Inferior parietal cortex (tissue), 1 donor: Measurements from ENCODE around the gene ZNF763.
"Not testable (repeated sequence)": the region's sequence is repeated elsewhere in the genome, so short reads cannot be mapped to it uniquely, and the experiment has no call there.

Source experiments
- DNase-seq: peaks from one replicate; pipeline ENCODE4 v3.0.0-alpha.2; 2016; ENCODE audit errors: extremely low spot score

The ZNF763 gene

GRCh38 chr19:11964858-11965645, at the start of gene ZNF763:
Gene ZNF763 (plus strand): TSS chr19:11965040. CDS start chr19:11965209, 169 bp downstream.
- peak; percentile 93 for DNase-seq

- DNase-seq, result no peak
Observed at GRCh38 chr19:11921852-11922495, 42.9 kb upstream of the ZNF763 start.

GRCh38 chr19:11924886-11925650, 39.8 kb upstream of the ZNF763 start, which contains the start of gene ZNF700:
Gene ZNF700 (plus strand): TSS chr19:11925107. CDS start chr19:11925211, 104 bp downstream.
- DNase-seq, result peak; percentile 95

GRCh38 chr19:11925651-11926187, 39.1 kb upstream of the ZNF763 start:
- not testable (repeated sequence) for DNase-seq

GRCh38 chr19:11927227-11927626, 37.6 kb upstream of the ZNF763 start:
- no peak for DNase-seq

- DNase-seq, result no peak
Observed at GRCh38 chr19:11931051-11931450, 33.8 kb upstream of the ZNF763 start.

GRCh38 chr19:11931513-11931912, 33.3 kb upstream of the ZNF763 start:
- DNase-seq, result no peak

- not testable (repeated sequence) for DNase-seq
Observed at GRCh38 chr19:11935829-11936228, 29.0 kb upstream of the ZNF763 start.

- not testable (repeated sequence) for DNase-seq
Observed at GRCh38 chr19:11938383-11938782, 26.5 kb upstream of the ZNF763 start.

GRCh38 chr19:11941361-11941887, 23.4 kb upstream of the ZNF763 start:
- not testable (repeated sequence) for DNase-seq

- no peak for DNase-seq
Observed at GRCh38 chr19:11942008-11942842, 22.6 kb upstream of the ZNF763 start.

GRCh38 chr19:11942843-11943108, 22.1 kb upstream of the ZNF763 start:
- no peak for DNase-seq

GRCh38 chr19:11944656-11945055, 20.2 kb upstream of the ZNF763 start:
- DNase-seq, result no peak

- no peak for DNase-seq
Observed at GRCh38 chr19:11948646-11949045, 16.2 kb upstream of the ZNF763 start.

- no peak for DNase-seq
Observed at GRCh38 chr19:11949201-11949600, 15.6 kb upstream of the ZNF763 start.

GRCh38 chr19:11949614-11950080, 15.2 kb upstream of the ZNF763 start:
- not testable (repeated sequence) for DNase-seq

- no peak for DNase-seq
Observed at GRCh38 chr19:11950312-11950711, 14.5 kb upstream of the ZNF763 start.

GRCh38 chr19:11963566-11964355, 1.1 kb upstream of the ZNF763 start:
- DNase-seq, result peak; percentile 82

GRCh38 chr19:11964496-11964857, 363 bp upstream of the ZNF763 start:
- no peak for DNase-seq

GRCh38 chr19:11970174-11970573, 5.3 kb downstream of the ZNF763 start:
- no peak for DNase-seq
